HepG2 (cell line): ENCODE measurements around the gene IPCEF1. TPM values are rescaled to one million over a fixed set of nuclear protein-coding genes. Genes with fewer than 3 reads are reported as not detected.

ENCODE experiments used
- CHD4 ChIP-seq: fragments of 200-600 bp; sonication (generic); IDR thresholded peaks from 2 replicates; pipeline ENCODE4 v1.7.0; 2017; ENCODE audit warnings: mild to moderate bottlenecking, low read length, borderline replicate concordance
- EEA1 ChIP-seq: sonication (generic); formaldehyde crosslinking; IDR thresholded peaks from 2 replicates; pipeline ENCODE4 v1.5.1; 2020; ENCODE audit warnings: mild to moderate bottlenecking, missing genetic modification reagents, borderline replicate concordance
- GRHL1 ChIP-seq: sonication (generic); formaldehyde crosslinking; conservative IDR thresholded peaks from 2 replicates; pipeline ENCODE4 v1.8.0; 2022; ENCODE audit warnings: missing genetic modification reagents
- MTF1 ChIP-seq: sonication (generic); formaldehyde crosslinking; IDR thresholded peaks from 2 replicates; pipeline ENCODE4 v1.5.0; 2020; ENCODE audit warnings: missing genetic modification reagents
- PRDM15 ChIP-seq: sonication (generic); formaldehyde crosslinking; IDR thresholded peaks from 2 replicates; pipeline ENCODE4 v1.4.0; 2020; ENCODE audit warnings: missing genetic modification reagents
- ZNF431 ChIP-seq: sonication (generic); formaldehyde crosslinking; IDR thresholded peaks from 2 replicates; pipeline ENCODE4 v1.9.0; 2022; ENCODE audit warnings: missing genetic modification reagents, low read depth, mild to moderate bottlenecking, borderline replicate concordance
- polyA plus RNA-seq, 8 experiments: library from polyadenylated mRNA; depleted of rRNA in 3 of 8; stranded (reverse) in 7 of 8; unstranded in 1 of 8; fragments of >200 nt; fragmentation: Illumina TruSeq in 4 of 8; extraction: Trizol in 4 of 8; gene quantifications; 2 replicates each; pipeline versions ENCODE4 v1.2.1 to v1.2.3, GENCODE V29; 2011 to 2016; ENCODE audit warnings: low read depth in 4 of 8, missing spikeins in 1 of 8, mixed read lengths in 1 of 8; ENCODE audit not compliant: insufficient read depth in 1 of 8
- total RNA-seq, 5 experiments: library from RNA; depleted of rRNA; stranded (reverse); fragments of >200 nt; fragmentation: Illumina TruSeq; extraction: Trizol; gene quantifications; 2 replicates each; pipeline ENCODE4 v1.2.3, GENCODE V29; 2016; ENCODE audit warnings: low read depth in 1 of 5
- TF ChIP-seq, protein P1 (sequence below): IDR thresholded peaks from 2 replicates; pipeline ENCODE4 v1.4.0; 2020; ENCODE audit warnings: mild to moderate bottlenecking, missing genetic modification reagents
- TF ChIP-seq, protein P2 (sequence below): sonication (generic); formaldehyde crosslinking; IDR thresholded peaks from 2 replicates; pipeline ENCODE4 v1.4.0; 2020; ENCODE audit warnings: missing genetic modification reagents
- TF ChIP-seq, protein P3 (sequence below): sonication (generic); formaldehyde crosslinking; IDR thresholded peaks from 2 replicates; pipeline ENCODE4 v1.8.0; 2022; ENCODE audit warnings: mild to moderate bottlenecking, missing genetic modification reagents; ENCODE audit not compliant: insufficient replicate concordance

Gene IPCEF1
- total and polyA plus RNA-seq, 2 of the 13 experiments (the other 11 are each of a cell fraction or from before 2014, with no cell fraction given) = 0.03 TPM; not detected in 1

DNA sequence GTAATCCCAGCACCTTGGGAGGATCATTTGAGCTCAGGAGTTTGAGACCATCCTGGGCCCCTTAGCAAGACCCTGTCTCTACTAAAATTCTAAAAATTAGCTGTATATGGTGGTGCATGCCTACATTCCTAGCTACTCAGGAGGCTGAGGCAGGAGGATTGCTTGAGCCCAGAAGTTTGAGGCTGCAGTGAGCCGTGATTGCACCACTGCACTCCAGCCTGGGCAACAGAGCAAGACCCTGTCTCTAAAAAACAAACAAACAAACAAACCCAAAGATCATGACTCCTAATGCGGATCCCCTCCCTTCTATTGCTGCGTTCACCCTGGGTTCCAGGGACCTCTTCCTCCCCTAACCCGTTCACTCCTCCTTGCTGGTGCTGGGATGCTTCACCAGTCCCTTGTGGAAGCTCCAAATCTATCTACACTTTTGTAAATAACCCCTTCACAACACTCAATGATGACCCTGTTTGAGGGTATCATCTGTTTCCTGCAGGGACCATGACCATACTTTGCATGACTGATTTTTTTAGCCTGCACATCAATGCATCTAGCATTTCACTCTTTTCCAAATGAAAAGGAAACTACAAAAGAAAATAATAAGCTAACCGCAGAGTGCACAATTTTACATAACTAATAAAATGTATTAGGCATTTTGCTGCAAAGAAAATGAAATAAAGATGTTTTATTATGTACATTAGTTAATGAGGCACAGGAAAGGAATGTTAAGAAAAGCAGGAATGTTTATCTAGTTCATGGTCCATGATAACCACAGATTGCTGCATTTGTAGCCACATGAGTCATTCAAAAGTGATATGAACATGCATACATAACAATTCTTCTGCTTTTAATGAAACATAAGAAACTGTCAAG, 30.5 kb upstream of the IPCEF1 start (continued):
- TF ChIP-seq ZNF431 (no peak), MTF1 (CRISPR knock-in tag) (no peak), PRDM15 (no peak), GRHL1 (CRISPR knock-in tag) (no peak), EEA1 (CRISPR knock-in tag) (no peak), CHD4 (no peak)
- TF ChIP-seq, protein P1, sequence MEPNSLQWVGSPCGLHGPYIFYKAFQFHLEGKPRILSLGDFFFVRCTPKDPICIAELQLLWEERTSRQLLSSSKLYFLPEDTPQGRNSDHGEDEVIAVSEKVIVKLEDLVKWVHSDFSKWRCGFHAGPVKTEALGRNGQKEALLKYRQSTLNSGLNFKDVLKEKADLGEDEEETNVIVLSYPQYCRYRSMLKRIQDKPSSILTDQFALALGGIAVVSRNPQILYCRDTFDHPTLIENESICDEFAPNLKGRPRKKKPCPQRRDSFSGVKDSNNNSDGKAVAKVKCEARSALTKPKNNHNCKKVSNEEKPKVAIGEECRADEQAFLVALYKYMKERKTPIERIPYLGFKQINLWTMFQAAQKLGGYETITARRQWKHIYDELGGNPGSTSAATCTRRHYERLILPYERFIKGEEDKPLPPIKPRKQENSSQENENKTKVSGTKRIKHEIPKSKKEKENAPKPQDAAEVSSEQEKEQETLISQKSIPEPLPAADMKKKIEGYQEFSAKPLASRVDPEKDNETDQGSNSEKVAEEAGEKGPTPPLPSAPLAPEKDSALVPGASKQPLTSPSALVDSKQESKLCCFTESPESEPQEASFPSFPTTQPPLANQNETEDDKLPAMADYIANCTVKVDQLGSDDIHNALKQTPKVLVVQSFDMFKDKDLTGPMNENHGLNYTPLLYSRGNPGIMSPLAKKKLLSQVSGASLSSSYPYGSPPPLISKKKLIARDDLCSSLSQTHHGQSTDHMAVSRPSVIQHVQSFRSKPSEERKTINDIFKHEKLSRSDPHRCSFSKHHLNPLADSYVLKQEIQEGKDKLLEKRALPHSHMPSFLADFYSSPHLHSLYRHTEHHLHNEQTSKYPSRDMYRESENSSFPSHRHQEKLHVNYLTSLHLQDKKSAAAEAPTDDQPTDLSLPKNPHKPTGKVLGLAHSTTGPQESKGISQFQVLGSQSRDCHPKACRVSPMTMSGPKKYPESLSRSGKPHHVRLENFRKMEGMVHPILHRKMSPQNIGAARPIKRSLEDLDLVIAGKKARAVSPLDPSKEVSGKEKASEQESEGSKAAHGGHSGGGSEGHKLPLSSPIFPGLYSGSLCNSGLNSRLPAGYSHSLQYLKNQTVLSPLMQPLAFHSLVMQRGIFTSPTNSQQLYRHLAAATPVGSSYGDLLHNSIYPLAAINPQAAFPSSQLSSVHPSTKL (CRISPR knock-in tag) = peak; percentile 65; the same call in 1 of the 2 replicates
- TF ChIP-seq, protein P2, sequence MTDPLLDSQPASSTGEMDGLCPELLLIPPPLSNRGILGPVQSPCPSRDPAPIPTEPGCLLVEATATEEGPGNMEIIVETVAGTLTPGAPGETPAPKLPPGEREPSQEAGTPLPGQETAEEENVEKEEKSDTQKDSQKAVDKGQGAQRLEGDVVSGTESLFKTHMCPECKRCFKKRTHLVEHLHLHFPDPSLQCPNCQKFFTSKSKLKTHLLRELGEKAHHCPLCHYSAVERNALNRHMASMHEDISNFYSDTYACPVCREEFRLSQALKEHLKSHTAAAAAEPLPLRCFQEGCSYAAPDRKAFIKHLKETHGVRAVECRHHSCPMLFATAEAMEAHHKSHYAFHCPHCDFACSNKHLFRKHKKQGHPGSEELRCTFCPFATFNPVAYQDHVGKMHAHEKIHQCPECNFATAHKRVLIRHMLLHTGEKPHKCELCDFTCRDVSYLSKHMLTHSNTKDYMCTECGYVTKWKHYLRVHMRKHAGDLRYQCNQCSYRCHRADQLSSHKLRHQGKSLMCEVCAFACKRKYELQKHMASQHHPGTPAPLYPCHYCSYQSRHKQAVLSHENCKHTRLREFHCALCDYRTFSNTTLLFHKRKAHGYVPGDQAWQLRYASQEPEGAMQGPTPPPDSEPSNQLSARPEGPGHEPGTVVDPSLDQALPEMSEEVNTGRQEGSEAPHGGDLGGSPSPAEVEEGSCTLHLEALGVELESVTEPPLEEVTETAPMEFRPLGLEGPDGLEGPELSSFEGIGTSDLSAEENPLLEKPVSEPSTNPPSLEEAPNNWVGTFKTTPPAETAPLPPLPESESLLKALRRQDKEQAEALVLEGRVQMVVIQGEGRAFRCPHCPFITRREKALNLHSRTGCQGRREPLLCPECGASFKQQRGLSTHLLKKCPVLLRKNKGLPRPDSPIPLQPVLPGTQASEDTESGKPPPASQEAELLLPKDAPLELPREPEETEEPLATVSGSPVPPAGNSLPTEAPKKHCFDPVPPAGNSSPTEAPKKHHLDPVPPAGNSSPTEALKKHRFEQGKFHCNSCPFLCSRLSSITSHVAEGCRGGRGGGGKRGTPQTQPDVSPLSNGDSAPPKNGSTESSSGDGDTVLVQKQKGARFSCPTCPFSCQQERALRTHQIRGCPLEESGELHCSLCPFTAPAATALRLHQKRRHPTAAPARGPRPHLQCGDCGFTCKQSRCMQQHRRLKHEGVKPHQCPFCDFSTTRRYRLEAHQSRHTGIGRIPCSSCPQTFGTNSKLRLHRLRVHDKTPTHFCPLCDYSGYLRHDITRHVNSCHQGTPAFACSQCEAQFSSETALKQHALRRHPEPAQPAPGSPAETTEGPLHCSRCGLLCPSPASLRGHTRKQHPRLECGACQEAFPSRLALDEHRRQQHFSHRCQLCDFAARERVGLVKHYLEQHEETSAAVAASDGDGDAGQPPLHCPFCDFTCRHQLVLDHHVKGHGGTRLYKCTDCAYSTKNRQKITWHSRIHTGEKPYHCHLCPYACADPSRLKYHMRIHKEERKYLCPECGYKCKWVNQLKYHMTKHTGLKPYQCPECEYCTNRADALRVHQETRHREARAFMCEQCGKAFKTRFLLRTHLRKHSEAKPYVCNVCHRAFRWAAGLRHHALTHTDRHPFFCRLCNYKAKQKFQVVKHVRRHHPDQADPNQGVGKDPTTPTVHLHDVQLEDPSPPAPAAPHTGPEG (CRISPR knock-in tag) = no peak
- TF ChIP-seq, protein P3, sequence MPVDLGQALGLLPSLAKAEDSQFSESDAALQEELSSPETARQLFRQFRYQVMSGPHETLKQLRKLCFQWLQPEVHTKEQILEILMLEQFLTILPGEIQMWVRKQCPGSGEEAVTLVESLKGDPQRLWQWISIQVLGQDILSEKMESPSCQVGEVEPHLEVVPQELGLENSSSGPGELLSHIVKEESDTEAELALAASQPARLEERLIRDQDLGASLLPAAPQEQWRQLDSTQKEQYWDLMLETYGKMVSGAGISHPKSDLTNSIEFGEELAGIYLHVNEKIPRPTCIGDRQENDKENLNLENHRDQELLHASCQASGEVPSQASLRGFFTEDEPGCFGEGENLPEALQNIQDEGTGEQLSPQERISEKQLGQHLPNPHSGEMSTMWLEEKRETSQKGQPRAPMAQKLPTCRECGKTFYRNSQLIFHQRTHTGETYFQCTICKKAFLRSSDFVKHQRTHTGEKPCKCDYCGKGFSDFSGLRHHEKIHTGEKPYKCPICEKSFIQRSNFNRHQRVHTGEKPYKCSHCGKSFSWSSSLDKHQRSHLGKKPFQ (CRISPR knock-in tag) = no peak
